Ovary (tissue), 9 donors: ENCODE measurements around the gene CLK1. TPM values are rescaled to one million over a fixed set of nuclear protein-coding genes. Genes with fewer than 3 reads are reported as not detected.
A peak's percentile ranks its signal among the peaks of the same experiment; 100 is the strongest.

Source experiments
- DNase-seq, 5 donors: peaks; one replicate each; pipeline ENCODE4 v3.0.0-alpha.2; 2019 to 2020
- H3K27ac ChIP-seq, 2 donors: fragments of 200-600 bp; one replicate each; pipeline versions ENCODE4 v1.5.1 to v1.8.0; 2019 to 2022
- H3K27me3 ChIP-seq: fragments of 200-600 bp; one replicate; pipeline ENCODE4 v1.8.0; 2022
- H3K36me3 ChIP-seq: fragments of 200-600 bp; sonication (generic); one replicate; pipeline ENCODE4 v1.5.1; 2019
- H3K4me1 ChIP-seq: one replicate; pipeline ENCODE4 v1.8.1; 2013; ENCODE audit warnings: mild to moderate bottlenecking, moderate library complexity; ENCODE audit not compliant: insufficient read depth
- H3K4me3 ChIP-seq: fragments of 200-600 bp; sonication (generic); one replicate; pipeline ENCODE4 v1.5.1; 2017
- H3K9me3 ChIP-seq, 2 donors: fragments of 200-600 bp in 1 of 2; sonication (generic) in 1 of 2; one replicate each; pipeline versions ENCODE4 v1.5.1 to v1.8.1; 2013 to 2019; ENCODE audit warnings: mild to moderate bottlenecking in 1 of 2, moderate library complexity in 1 of 2
- EP300 ChIP-seq: sonication (generic); formaldehyde crosslinking; IDR thresholded peaks from one replicate; pipeline ENCODE4 v1.6.1; 2017; ENCODE audit warnings: antibody characterized with exemption
- POLR2A ChIP-seq: fragments of 450-650 bp; IDR thresholded peaks from one replicate; pipeline ENCODE4 v1.6.1; 2017; ENCODE audit warnings: antibody characterized with exemption, mild to moderate bottlenecking, moderate library complexity
- WGBS, 3 donors: extraction: QIAGEN DNeasy Blood & Tissue Kit in 1 of 3; methylation state at CpG; one replicate each; pipeline versions ENCODE4 v1.1.5 to v1.1.7; 2013 to 2017; 5-methylcytosine and 5-hydroxymethylcytosine counted together
- intact Hi-C, 4 donors: fragments of 100-400 bp; cut with DNase I; formaldehyde crosslinking; loops; one replicate each; pipeline versions ENCODE4 v1.11.0 to v1.15.1; 2022 to 2023
- polyA plus RNA-seq, 2 donors: library from polyadenylated mRNA; stranded (reverse); fragments of 200-250 nt in 1 of 2; fragments of 350-450 nt in 1 of 2; fragmentation: Illumina TruSeq in 1 of 2; extraction: RNeasy Lipid Tissue Mini Kit (QIAGEN cat#74804) in 1 of 2; gene quantifications; one replicate each; pipeline ENCODE4 v1.2.3, GENCODE V29; 2013 to 2014
- small RNA-seq: library from RNA; depleted of rRNA; stranded (forward); fragments of <200 nt; gene quantifications from one replicate; pipeline ENCODE3, GENCODE V24; 2016
- total RNA-seq, 7 donors: library from RNA; depleted of rRNA in 2 of 7; stranded (reverse); fragments of >200 nt in 2 of 7; fragmentation: NEBNext Ultra II Directional in 3 of 7; extraction: Animal tissue kit (Norgen Biotek cat#: 25700) in 3 of 7; gene quantifications; one replicate each; pipeline versions ENCODE4 v1.1.0 to v1.2.4, GENCODE V29; 2016 to 2023
- TF ChIP-seq, protein P1 (sequence below), 3 donors: fragments of 450-650 bp in 2 of 3; fragments of 200-600 bp in 1 of 3; IDR thresholded peaks; one replicate each; pipeline versions ENCODE4 v1.5.1 to v1.8.0; 2016 to 2022; ENCODE audit warnings: antibody characterized with exemption in 3 of 3, mild to moderate bottlenecking in 1 of 3
- donor health status: DM: no; HTN: no; CAD: no; lungs with moderate emphysema.
- donor health status: DM: no; HTN: no; CAD: no.
- donor health status: Bipolar disorder and iron deficiency.
- donor health status: DM: yes; HTN: yes; CAD: no.
- donor health status: DM: no; HTN: no; CAD: no.
- donor health status: DM: yes; HTN: yes; CAD: no.

CLK1 gene
- total and polyA plus RNA-seq, 9 donors = 88.3 to 266 (median 131) TPM

DNA sequence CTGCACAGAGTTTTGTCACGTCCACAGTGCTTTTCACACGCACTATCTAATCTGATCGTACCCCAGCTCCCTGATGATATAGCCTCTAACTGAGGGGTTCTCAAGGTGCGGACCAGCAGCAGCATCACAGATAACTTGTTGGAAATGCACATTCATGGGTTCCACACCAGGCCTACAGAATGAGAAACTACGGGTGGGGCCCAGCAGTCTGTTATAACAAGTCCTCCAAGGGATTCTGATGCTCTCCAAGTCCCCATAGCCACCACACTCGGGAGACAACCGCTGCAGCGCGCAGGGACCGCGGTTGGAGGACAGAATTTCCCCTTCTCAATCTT lies 53.5 kb downstream of the CLK1 start:
- Histone ChIP-seq H3K36me3 (no peaks in the 10 kb centered on the region), H3K4me1 (peaks cover 2% of the 10 kb centered on the region), H3K4me3 (peak overlapping the region; percentile 78), H3K27ac (peak overlapping the region; percentile 74 to 95), H3K27me3 (no peaks in the 10 kb centered on the region), H3K9me3 (no peaks in the 10 kb centered on the region)
- intact Hi-C loops = loop anchor here (5.0 to 10.0 kb wide), 4 partner anchors 51 to 99 kb away; partner anchors contain the start of gene CLK1 (in 3 of the 4)
- no peak for DNase-seq
- WGBS, 3 donors = 0 to 2% (median 1%) methylated on average over 11 of the region's 11 CpGs
- TF ChIP-seq EP300 (no peak), POLR2A (no peak)
- TF ChIP-seq, protein P1, sequence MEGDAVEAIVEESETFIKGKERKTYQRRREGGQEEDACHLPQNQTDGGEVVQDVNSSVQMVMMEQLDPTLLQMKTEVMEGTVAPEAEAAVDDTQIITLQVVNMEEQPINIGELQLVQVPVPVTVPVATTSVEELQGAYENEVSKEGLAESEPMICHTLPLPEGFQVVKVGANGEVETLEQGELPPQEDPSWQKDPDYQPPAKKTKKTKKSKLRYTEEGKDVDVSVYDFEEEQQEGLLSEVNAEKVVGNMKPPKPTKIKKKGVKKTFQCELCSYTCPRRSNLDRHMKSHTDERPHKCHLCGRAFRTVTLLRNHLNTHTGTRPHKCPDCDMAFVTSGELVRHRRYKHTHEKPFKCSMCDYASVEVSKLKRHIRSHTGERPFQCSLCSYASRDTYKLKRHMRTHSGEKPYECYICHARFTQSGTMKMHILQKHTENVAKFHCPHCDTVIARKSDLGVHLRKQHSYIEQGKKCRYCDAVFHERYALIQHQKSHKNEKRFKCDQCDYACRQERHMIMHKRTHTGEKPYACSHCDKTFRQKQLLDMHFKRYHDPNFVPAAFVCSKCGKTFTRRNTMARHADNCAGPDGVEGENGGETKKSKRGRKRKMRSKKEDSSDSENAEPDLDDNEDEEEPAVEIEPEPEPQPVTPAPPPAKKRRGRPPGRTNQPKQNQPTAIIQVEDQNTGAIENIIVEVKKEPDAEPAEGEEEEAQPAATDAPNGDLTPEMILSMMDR (IDR thresholded peaks at IDR 0.05) = no peak

DNA sequence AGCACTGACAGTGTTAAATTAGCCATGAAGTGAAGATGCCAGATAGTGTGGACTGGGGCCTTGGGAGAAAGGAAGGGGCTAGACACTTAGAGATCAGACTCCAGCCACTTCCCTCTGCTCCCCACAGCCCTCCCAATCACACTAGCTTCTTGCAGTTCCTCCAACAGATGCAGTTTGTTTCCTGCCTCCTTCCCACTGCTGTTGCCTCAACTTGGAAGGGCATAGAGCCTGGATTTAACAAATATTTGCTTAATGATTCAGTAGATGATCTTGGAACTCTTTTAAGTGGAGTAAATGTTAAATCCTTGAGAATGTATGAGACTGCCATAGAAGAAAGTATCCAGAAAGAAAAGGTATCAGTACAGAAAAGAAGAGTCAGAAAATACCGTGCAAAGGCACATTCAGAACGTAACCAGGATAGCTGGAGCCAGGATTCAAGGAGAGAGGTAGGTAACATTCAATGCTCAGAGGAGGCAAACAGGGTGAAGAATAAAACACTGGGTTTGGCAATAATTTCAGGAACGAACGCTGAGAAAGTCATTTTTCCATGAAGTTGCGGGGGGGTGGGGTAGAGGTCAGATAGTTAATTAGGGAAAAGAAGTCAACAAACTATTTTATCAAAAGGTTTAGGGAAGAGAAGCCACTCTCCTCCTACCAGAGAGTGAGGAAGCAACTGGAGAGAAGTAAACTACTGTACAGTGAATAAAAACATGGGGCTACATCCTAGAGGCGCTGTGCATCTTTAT lies 54.0 kb downstream of the CLK1 start:
- Histone ChIP-seq H3K27me3 (no peaks in the 10 kb centered on the region), H3K27ac (peak overlapping the region; percentile 74 to 95), H3K4me1 (peaks cover 2% of the 10 kb centered on the region), H3K36me3 (no peaks in the 10 kb centered on the region), H3K4me3 (peak overlapping the region; percentile 78), H3K9me3 (no peaks in the 10 kb centered on the region)
- DNase-seq = peak in 2 of 5 donors; percentile 18 to 45
- TF ChIP-seq EP300 (no peak), POLR2A (no peak)
- TF ChIP-seq, protein P1 (IDR thresholded peaks at IDR 0.05) = no peak
- 5 to 9% (median 6%) methylated on average over 6 of the region's 6 CpGs for WGBS, 3 donors
- intact Hi-C loops = loop anchor here (5.0 to 10.0 kb wide), 4 partner anchors 52 to 98 kb away; partner anchors contain the start of gene CLK1 (in 3 of the 4)

DNA sequence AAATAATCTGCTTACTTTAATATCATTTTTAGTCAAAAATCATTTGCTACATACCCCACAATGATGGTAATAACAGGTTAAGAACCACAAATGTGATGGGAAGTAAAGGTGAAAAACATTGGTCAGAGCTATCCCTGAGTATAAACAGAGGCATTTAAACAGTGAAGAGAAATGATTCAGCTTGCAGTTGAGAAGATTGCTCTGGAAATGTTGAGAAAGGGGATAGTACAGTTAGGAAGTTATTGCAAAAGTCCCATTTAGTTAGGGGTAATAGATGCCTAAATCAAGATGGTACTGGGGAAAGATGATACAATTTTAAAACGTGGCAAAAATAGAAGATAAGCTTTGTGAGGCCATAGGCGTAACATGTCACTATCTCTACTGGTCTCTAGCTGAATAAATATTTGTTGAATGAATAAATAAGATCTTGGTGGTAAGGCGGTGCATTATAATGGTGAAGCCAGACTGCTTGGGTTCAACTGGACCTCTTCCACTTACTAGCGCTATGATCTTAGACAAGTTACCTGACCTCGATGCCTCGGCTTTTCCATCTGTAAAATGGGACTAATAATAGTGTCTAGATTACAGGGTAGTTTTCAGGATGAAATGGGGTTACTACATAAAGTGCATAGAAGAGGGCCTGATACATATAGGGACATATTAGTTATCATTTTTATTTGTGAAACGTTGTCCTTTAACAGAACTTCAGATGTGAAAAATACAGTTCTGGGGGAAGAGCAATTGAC lies 54.8 kb downstream of the CLK1 start:
- DNase-seq = no peak
- TF ChIP-seq, protein P1 (IDR thresholded peaks at IDR 0.05) = no peak
- no peak for TF ChIP-seq EP300
- TF ChIP-seq POLR2A = no peak
- peaks cover 2% of the 10 kb centered on the region for H3K4me1 ChIP-seq
- WGBS, 3 donors = 77 to 82% (median 78%) methylated on average over 7 of the region's 7 CpGs
- H3K36me3 ChIP-seq = no peaks in the 10 kb centered on the region
- no peak overlapping the region for H3K4me3 ChIP-seq
- H3K27ac ChIP-seq = peak overlapping the region in 1 of 2 donors; percentile 95
- no peaks in the 10 kb centered on the region for H3K9me3 ChIP-seq
- H3K27me3 ChIP-seq = no peaks in the 10 kb centered on the region
- intact Hi-C loops = loop anchor here (5.0 to 10.0 kb wide), 4 partner anchors 53 to 97 kb away; partner anchors contain the start of gene CLK1 (in 3 of the 4)

Small RNA genes within 50 kb of the gene (small RNA-seq; reads per million reads assigned to genes)
- gene RF00019 (not detected), gene RNA5SP115 (not detected), gene RNU6-312P (not detected), gene RNU6-31P (not detected), gene RNU6-762P (not detected)

Other genes with a start within 250 kb of the CLK1 start
- gene BZW1, start 52.7 kb downstream of the CLK1 start, total RNA-seq = 100 to 1,000 TPM; 104 to 278 (median 156) TPM
- gene BZW1, start 52.7 kb downstream of the CLK1 start, polyA plus RNA-seq = 100 to 1,000 TPM in 1 of 2 donors, 10 to 100 TPM in 1; 47.0 to 119 TPM
- gene PPIL3, start 24.4 kb upstream of the CLK1 start, total RNA-seq = 10 to 100 TPM; 19.1 to 50.9 (median 38.2) TPM
- 10 to 100 TPM; 38.4 to 64.7 TPM for gene PPIL3, start 24.4 kb upstream of the CLK1 start, polyA plus RNA-seq
- 10 to 100 TPM; 12.8 to 19.8 (median 16.4) TPM for gene NIF3L1, start 24.7 kb upstream of the CLK1 start, total RNA-seq
- 10 to 100 TPM; 22.4 to 29.6 TPM for gene NIF3L1, start 24.7 kb upstream of the CLK1 start, polyA plus RNA-seq
- 10 to 100 TPM; 12.8 to 31.4 (median 29.0) TPM for gene ORC2, start 99.0 kb upstream of the CLK1 start, total RNA-seq
- gene ORC2, start 99.0 kb upstream of the CLK1 start, polyA plus RNA-seq = 10 to 100 TPM in 1 of 2 donors, 1 to 10 TPM in 1; 9.8 to 20.5 TPM
- gene HYCC2, start 207.0 kb upstream of the CLK1 start, total RNA-seq = 10 to 100 TPM; 10.6 to 21.1 (median 18.1) TPM
- gene HYCC2, start 207.0 kb upstream of the CLK1 start, polyA plus RNA-seq = 1 to 10 TPM; 3.4 to 6.5 TPM
- 10 to 100 TPM; 20.5 to 50.6 (median 47.6) TPM for gene NDUFB3, start 207.3 kb upstream of the CLK1 start, total RNA-seq
- 10 to 100 TPM; 34.7 to 52.5 TPM for gene NDUFB3, start 207.3 kb upstream of the CLK1 start, polyA plus RNA-seq